Uterus (tissue), 4 donors: ENCODE data around the gene TGFA. TPM values are rescaled to one million over a fixed set of nuclear protein-coding genes. Genes with fewer than 3 reads are reported as not detected.

Experiments used
- DNase-seq, 2 donors: peaks; one replicate each; pipeline ENCODE4 v3.0.0-alpha.2; 2019 to 2020
- H3K27ac ChIP-seq, 2 donors: fragments of 200-600 bp; sonication (generic); 1 replicate in 1 of 2; 2 replicates in 1 of 2; pipeline ENCODE4 v1.5.1; 2016 to 2018
- H3K27me3 ChIP-seq, 2 donors: fragments of 200-600 bp; sonication (generic); one replicate each; pipeline ENCODE4 v1.5.1; 2018 to 2019; ENCODE audit warnings: control low read depth in 1 of 2
- H3K36me3 ChIP-seq, 2 donors: fragments of 200-600 bp; sonication (generic); one replicate each; pipeline ENCODE4 v1.5.1; 2019; ENCODE audit warnings: control low read depth in 1 of 2
- H3K4me1 ChIP-seq, 2 donors: fragments of 200-600 bp; sonication (generic); one replicate each; pipeline ENCODE4 v1.5.1; 2018 to 2019; ENCODE audit warnings: control low read depth in 1 of 2
- H3K4me3 ChIP-seq, 2 donors: fragments of 200-600 bp; sonication (generic); 1 replicate in 1 of 2; 2 replicates in 1 of 2; pipeline ENCODE4 v1.5.1; 2018 to 2019; ENCODE audit warnings: mild to moderate bottlenecking in 1 of 2
- H3K9me3 ChIP-seq, 2 donors: fragments of 200-600 bp; sonication (generic); one replicate each; pipeline ENCODE4 v1.5.1; 2019; ENCODE audit warnings: control low read depth in 1 of 2
- CTCF ChIP-seq, 4 experiments: fragments of 200-600 bp in 2 of 4; fragments of 450-650 bp in 2 of 4; sonication (generic) in 2 of 4; IDR thresholded peaks; one replicate each; pipeline ENCODE4 v1.5.1; 2016 to 2019; ENCODE audit warnings: antibody characterized with exemption in 4 of 4, mild to moderate bottlenecking in 2 of 4, moderate library complexity in 1 of 4
- POLR2A ChIP-seq, 2 donors: fragments of 450-650 bp; IDR thresholded peaks; one replicate each; pipeline ENCODE4 v1.6.1; 2016; ENCODE audit warnings: antibody characterized with exemption in 2 of 2, mild to moderate bottlenecking in 1 of 2, moderate library complexity in 1 of 2
- intact Hi-C: fragments of 100-400 bp; cut with DNase I; formaldehyde crosslinking; loops from one replicate; pipeline ENCODE4 v1.15.1; 2023; ENCODE audit warnings: low total_unique reads
- total RNA-seq, 4 donors: library from RNA; depleted of rRNA in 3 of 4; stranded (reverse); fragments of >200 nt in 3 of 4; gene quantifications; one replicate each; pipeline versions ENCODE4 v1.1.0 to v1.2.4, GENCODE V29; 2014 to 2023
- donor health status: DM: yes; HTN: yes; CAD: no.

The TGFA gene
- total RNA-seq, 4 donors from 2014 or later: 1.5 to 3.7 (median 1.6) TPM; not detected in 1

GRCh38 chr2:70583091-70583490 lies 29.5 kb upstream of the TGFA start:
- TF ChIP-seq POLR2A (IDR thresholded peaks at IDR 0.05) (no peak), CTCF (IDR thresholded peaks at IDR 0.05) (no peak)
- Histone ChIP-seq H3K9me3 (no peaks in the 10 kb centered on the region), H3K4me1 (no peaks in the 10 kb centered on the region), H3K36me3 (no peaks in the 10 kb centered on the region), H3K27me3 (no peaks in the 10 kb centered on the region), H3K4me3 (no peak overlapping the region), H3K27ac (no peak overlapping the region)
- no peak for DNase-seq
- intact Hi-C loops: no loop called here

DNA sequence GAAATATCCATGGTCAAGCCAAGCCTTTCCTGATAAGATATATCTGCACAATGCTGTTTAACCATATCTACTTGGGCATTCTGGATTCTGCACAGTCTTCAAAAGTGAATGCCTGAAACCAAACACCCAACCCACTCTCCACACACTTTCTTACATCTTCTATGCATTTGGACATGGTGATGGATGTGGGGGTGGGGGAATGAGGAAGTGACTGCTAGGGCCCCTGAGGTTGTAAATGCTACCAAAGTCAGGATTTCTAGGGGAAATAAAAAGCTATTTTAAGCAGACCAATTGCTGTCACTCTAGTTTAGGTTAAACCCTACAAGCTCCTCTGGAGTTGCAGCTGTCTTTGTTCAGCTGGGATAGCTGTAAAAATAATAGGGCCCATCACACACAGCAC lies 26.7 kb upstream of the TGFA start:
- intact Hi-C loops: no loop called here
- Histone ChIP-seq H3K27me3 (no peaks in the 10 kb centered on the region), H3K4me1 (no peaks in the 10 kb centered on the region), H3K4me3 (no peak overlapping the region), H3K36me3 (no peaks in the 10 kb centered on the region), H3K27ac (no peak overlapping the region), H3K9me3 (no peaks in the 10 kb centered on the region)
- TF ChIP-seq POLR2A (IDR thresholded peaks at IDR 0.05) (no peak), CTCF (IDR thresholded peaks at IDR 0.05) (no peak)
- DNase-seq: no peak

- H3K4me3 ChIP-seq: no peak overlapping the region
- DNase-seq: no peak
- H3K4me1 ChIP-seq: no peaks in the 10 kb centered on the region
- no peaks in the 10 kb centered on the region for H3K9me3 ChIP-seq
- no peak overlapping the region for H3K27ac ChIP-seq
- intact Hi-C loops: no loop called here
- no peaks in the 10 kb centered on the region for H3K36me3 ChIP-seq
- no peaks in the 10 kb centered on the region for H3K27me3 ChIP-seq
- TF ChIP-seq POLR2A (IDR thresholded peaks at IDR 0.05): no peak
These were observed 21.0 kb upstream of the TGFA start for GRCh38 chr2:70574618-70575017.

- Histone ChIP-seq H3K4me1 (no peaks in the 10 kb centered on the region), H3K9me3 (no peaks in the 10 kb centered on the region), H3K36me3 (no peaks in the 10 kb centered on the region), H3K27me3 (no peaks in the 10 kb centered on the region), H3K4me3 (no peak overlapping the region), H3K27ac (no peak overlapping the region)
- TF ChIP-seq POLR2A (IDR thresholded peaks at IDR 0.05) (no peak), CTCF (IDR thresholded peaks at IDR 0.05) (no peak)
- no peak for DNase-seq
- intact Hi-C loops: no loop called here
These were observed 20.5 kb upstream of the TGFA start for GRCh38 chr2:70574109-70574508.

DNA sequence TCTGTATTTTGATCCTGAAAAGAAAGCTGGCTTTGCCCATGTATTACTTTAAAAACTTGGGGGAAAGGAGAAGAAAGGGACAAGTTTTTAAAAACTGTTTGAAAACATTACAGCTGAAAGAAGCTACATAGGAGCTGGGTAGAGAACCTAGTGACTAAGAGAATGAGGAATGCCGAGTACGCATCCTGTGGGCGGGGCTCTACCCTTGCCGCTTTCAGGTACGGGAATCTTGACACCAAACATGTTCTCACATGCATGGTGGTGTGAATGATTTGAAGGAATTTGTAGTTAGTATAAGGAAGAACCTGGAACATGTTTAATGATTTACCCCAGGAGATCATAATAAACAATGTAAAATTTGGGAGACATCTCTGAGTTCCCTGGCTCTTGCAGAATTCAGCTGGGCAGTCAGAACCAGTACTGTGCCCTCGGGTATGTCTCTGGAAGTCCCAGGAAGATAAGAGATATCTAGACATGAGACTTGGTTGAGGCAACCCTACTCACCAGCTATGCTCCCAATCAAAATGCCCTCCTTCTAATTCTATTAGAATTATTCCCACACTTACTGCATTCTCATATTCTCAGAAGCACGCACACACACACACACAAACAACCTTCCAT lies 16.5 kb upstream of the TGFA start:
- Histone ChIP-seq H3K4me3 (no peak overlapping the region), H3K27ac (no peak overlapping the region), H3K36me3 (no peaks in the 10 kb centered on the region), H3K4me1 (no peaks in the 10 kb centered on the region), H3K9me3 (no peaks in the 10 kb centered on the region), H3K27me3 (no peaks in the 10 kb centered on the region)
- TF ChIP-seq CTCF (IDR thresholded peaks at IDR 0.05) (no peak), POLR2A (IDR thresholded peaks at IDR 0.05) (no peak)
- DNase-seq: no peak
- intact Hi-C loops: no loop called here

DNA sequence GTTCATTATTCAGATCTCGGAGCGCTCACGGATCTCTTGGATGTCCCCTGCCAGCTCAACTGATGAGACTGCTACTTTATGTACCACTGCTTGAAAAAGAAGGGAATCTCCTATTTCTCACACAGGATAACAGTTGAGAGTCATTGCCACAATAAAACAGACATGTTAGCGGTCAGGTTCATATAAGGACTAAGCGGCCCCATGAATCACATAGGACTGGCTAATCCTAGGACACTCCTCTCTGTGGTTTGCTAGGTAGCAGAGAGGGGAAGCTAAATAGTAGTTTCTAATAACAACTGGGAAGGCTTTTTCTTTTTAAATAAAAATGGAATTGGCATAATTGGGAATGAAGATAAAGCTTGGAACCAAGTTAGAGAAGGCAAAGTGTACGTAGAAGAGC lies 15.9 kb upstream of the TGFA start:
- no peak for DNase-seq
- H3K4me3 ChIP-seq: no peak overlapping the region
- H3K36me3 ChIP-seq: no peaks in the 10 kb centered on the region
- no peak overlapping the region for H3K27ac ChIP-seq
- H3K4me1 ChIP-seq: no peaks in the 10 kb centered on the region
- no peaks in the 10 kb centered on the region for H3K9me3 ChIP-seq
- H3K27me3 ChIP-seq: no peaks in the 10 kb centered on the region
- no peak for TF ChIP-seq CTCF (IDR thresholded peaks at IDR 0.05)
- no peak for TF ChIP-seq POLR2A (IDR thresholded peaks at IDR 0.05)
- intact Hi-C loops: no loop called here
